ENCODE measurements around the gene MCC. TPM values are rescaled to one million over a fixed set of nuclear protein-coding genes. Genes with fewer than 3 reads are reported as not detected.
A peak's percentile ranks its signal among the peaks of the same experiment; 100 is the strongest.

The MCC gene
- total RNA-seq, 1 donor from 2014 or later = 47.7 TPM

DNA sequence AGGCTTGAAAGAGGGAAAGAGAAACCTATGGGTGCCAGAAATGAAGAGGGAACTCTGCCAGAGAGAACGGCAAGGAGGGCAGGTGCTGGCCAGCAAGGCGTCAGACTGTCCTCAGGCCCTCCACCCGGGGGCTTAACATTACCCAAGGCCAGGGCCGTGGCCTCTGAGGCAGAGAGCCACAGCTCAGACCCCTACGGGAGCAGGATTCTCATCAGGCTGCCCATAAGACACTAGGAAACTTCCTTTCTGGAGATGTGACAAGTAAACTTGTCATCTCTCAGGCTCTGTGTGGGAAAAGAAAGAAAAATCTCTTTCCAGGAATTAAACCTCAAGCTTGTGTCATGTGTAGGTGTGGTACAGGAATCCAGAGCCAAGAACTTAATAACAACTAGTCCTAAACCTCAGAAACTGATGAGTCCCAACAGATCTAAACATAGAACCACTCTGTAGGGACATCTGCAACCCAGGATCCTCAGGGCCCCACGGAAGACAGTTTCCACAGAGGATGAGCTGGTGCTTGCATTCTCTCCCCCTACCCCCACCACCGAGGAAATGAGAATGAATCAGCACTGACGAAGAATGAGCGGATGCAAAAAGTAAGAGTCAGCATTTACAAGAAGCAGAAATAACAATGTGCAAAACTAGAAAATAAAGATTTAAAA, 437.4 kb downstream of the MCC start:
- DNase-seq = peak; percentile 19

DNA sequence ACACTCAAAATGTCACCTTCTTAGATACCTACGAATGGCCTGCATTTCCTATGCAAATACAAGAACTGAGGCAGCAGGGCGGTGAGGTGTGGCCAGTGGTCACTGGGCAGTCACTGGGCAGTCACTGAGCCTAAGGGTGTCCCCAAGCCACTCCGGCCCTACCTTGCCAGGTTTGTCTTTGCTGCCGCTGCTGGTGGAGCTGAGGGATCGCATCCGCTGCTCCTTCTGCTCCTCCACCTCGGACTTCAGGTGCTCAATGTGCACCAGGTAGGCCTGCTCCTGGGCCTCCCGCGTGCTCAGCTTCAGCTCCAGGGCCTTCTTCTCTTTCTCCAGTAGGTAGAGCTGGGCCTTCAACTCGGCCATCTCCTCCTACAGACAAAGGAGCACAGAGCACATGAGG, 439.3 kb downstream of the MCC start:
- no peak for DNase-seq

GRCh38 chr5:113047733-113048652, 440.3 kb downstream of the MCC start:
- DNase-seq = no peak

GRCh38 chr5:113047234-113047633, 441.0 kb downstream of the MCC start:
- no peak for DNase-seq

DNA sequence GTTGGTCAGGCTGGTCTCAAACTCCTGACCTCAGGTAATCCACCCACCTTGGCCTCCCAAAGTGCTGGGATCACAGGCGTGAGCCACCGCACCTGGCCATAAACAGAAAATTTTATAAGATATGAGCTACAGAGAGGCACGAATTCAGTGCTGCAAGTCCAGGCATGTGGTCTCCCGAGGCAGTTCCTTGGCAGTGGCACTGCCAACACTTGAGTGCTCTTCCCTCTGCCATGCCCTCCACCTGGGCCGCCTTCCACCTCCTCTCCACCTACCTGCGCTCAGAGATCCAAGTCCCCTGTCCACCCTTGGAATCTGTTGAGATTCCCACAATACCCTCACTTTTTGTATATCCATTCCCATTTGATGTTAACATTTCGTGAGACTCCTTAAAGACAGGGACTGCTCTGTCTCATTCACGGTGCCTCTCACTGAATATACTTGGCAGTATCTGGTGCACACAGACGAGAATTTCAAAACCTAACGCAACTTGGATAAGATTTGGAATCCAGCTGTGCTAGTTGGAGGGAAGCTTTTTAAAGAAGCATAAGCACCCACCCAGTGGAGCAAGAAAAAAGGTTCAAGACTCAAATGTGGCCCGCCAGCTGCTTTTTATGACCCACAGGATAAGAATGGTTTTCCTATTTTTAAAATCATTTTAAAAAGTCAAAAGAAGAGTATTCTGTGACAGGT, 443.3 kb downstream of the MCC start:
- peak; percentile 37 for DNase-seq

GRCh38 chr5:113043491-113043931, 444.7 kb downstream of the MCC start:
- no peak for DNase-seq

DNA sequence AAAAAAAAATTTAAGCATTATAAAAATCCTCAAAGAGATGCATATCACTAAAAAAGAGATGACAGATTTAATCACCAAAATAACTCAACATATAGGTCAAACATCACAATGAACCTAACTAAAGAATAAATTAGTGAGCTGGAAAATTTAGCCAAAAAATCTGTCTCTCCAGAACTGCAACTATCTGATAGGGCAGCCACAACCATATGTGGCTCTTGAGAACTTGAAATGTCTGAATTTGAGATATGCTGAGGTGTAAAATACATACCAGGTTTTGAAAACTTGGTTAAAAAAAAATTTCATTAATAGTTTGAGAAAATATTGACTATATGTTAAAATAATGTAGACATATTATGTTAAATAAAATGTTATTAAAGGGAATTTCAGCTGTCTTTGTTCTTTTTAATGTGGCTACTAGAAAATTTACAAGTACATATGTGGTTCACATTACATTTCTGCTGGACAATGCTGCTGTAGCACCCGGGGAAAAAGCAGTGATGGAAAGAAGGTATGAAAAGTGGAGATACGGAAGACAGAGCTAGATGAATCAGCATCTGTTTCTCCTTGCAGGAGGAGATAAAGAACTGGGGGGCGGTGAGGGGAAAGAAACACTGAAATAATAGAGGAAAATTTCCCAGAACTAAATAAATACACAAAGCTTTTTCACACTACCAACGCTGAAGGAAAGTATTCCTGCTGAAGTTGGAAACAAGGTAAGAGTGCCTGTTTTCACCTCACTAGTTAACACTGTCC, 445.6 kb downstream of the MCC start:
- no peak for DNase-seq

- DNase-seq = peak; percentile 54
Measured at GRCh38 chr5:113040672-113041260, 447.5 kb downstream of the MCC start.

- DNase-seq = no peak
Measured at GRCh38 chr5:113039934-113040285, 448.3 kb downstream of the MCC start.

DNA sequence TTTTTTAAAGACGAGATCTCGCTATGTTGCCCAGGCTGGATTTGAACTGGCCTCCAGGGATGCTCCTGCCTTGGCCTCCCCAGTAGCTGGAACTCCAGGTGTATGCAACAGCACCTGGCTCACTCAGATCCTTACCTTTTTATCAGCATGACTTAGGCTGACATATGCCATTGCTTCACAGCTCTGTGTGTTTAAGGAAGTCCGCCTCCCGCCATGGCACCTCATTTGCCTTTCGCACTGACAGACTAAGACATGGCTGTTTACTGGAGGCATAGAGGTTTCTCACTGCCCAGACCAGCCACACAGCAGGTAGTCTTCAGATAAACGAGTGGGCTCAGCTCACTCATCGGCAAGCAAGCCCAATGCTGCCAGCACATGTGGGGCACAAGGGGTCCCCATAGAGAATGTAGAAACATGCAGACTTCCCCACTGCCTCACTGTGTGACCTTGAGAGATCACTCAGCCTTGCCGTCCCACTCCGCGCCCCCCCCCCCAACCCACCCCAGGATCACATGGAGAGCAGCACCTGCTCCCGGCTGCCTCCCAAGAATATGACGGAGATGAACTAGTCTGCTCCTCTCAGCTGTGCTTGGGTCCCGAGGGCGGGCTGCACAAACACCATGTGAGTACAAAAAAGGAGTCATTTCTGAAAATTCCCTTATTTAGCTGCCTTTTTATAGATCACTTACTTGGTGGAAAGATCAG, 448.9 kb downstream of the MCC start:
- no peak for DNase-seq

DNA sequence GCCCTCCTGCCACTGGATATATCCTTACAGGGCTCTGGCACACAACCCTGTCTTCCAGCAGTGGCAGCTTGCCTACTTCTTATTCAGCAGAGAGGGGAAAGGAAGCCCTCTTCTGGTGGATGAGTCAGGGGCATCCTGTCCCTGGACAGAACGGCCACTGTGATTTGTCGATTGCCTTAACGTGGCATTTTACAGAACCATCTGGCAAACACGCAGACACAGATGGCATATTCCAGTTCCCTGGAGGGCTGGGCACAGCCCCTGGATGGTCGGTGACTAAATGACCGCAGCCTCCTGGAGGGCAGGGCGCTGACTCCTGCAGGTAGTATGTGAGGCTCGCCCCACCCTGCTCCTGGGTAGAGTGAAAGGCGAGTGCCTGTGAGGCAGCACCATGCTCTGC, 449.5 kb downstream of the MCC start:
- DNase-seq = no peak

DNA sequence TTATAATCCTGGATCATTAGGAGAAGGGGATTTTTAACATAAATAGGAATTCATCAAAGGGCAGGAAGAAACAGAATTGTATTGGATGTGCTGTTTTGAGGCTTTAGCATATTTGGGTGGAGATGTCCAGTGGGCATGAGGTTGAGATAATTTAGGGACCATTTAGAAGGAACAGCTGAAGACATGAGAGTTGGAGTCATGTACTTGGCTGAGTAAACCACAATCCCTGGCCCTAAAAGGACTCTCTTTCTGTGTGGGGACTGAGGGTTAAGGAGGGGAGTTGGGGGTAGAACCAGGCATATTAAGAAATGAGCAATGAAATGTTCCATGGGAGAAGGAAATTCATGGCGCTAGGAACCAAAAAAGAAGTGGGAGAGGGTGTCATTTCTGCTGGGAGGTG, 450.1 kb downstream of the MCC start:
- DNase-seq = no peak

- no peak for DNase-seq
Measured at GRCh38 chr5:113036826-113037225, 451.4 kb downstream of the MCC start.

GRCh38 chr5:113036321-113036720, 451.9 kb downstream of the MCC start:
- no peak for DNase-seq

DNA sequence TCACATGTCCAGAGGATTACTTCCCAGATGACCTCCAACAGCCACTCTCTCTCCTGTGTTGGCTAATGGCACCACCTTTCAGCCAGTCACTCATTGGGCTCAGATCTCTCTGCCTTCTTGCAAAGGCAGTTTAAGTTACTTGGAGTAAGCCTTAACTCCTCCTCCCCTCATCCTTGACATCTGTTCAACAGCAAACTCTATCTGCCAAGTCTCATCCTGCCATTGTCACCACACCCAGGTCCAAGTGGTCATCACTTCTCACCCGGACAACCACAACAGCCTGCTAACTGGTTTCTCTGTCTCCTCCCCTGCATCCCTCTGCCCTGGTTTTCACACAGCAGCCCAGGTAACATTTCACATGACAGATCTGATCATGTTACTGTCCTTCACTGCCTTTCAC, 453.2 kb downstream of the MCC start:
- no peak for DNase-seq

GRCh38 chr5:113034182-113034773, 454.0 kb downstream of the MCC start:
- DNase-seq = no peak

GRCh38 chr5:113031557-113031956, 456.7 kb downstream of the MCC start:
- DNase-seq = no peak

GRCh38 chr5:113031104-113031503, 457.1 kb downstream of the MCC start:
- DNase-seq = no peak

DNA sequence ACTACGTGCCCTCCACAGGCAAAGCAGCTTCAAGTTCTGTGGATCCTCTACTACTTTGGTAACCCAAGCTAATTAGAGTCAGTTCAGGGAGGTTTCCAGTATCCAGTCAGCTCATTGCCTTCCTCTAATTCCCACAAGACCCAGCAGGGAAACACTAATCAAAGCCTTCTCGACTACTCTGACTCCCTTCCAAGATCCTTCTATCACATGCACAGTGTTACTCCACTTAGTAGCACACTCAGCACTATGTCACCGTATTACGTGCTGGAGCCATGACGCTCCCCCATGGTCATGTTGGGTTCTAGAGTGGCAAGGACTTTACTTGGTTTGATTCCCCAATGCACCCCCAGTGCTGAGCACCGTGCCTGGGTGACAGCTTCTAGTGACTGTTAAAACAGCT, 458.6 kb downstream of the MCC start:
- no peak for DNase-seq

GRCh38 chr5:113027431-113027830, 460.8 kb downstream of the MCC start:
- DNase-seq = no peak

DNA sequence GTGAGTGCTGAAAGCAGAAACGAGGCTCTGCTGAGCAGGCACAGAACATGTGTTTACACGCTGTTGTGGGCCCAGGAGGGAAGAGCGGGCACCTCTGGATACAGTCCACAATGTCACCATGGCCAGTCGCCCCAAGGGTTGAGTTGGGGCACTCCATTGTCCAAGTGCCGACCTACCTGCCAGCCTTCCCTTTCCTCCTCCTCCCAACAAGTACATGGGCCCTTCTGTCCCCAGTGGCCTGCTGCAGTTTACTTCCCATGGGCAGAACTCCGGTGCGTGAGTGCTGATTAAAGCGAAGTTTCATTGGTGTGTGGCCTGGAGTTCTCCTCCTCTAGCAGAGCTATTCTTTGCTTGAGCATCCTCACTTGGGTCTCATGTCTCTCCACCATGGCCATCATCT, 461.2 kb downstream of the MCC start:
- no peak for DNase-seq
